Activated CD4-positive, alpha-beta T cell treated with anti-CD3 and anti-CD28 coated beads, Interleukin-10, Interleukin-2, amounts not matched to agents 100 ng/mL and 50 ng/mL, durations not matched to agents 16 hours and 8 hours (primary cell): ENCODE data around the gene SMIM10L2A.
"Not testable (repeated sequence)": the region's sequence is repeated elsewhere in the genome, so short reads cannot be mapped to it uniquely, and the experiment has no call there.

Experiments
- DNase-seq: peaks from one replicate; pipeline ENCODE4 v3.0.0-alpha.2; 2020

Gene SMIM10L2A

GRCh38 chrX:135421932-135422809 lies at the start of gene SMIM10L2A:
Gene SMIM10L2A, plus strand, starts transcription at chrX:135421944. Its CDS starts 188 bp downstream, at chrX:135422132.
- no peak for DNase-seq

- no peak for DNase-seq
Measured at GRCh38 chrX:135373357-135373756, 48.4 kb upstream of the SMIM10L2A start.

- DNase-seq = no peak
Measured at GRCh38 chrX:135382260-135382659, 39.5 kb upstream of the SMIM10L2A start.

- peak; percentile 7 for DNase-seq
Measured at GRCh38 chrX:135383249-135383648, 38.5 kb upstream of the SMIM10L2A start.

GRCh38 chrX:135384161-135384836 lies 37.4 kb upstream of the SMIM10L2A start:
- peak; percentile 69 for DNase-seq

- DNase-seq = no peak
Measured at GRCh38 chrX:135388841-135389240, 32.9 kb upstream of the SMIM10L2A start.

- no peak for DNase-seq
Measured at GRCh38 chrX:135389243-135389642, 32.5 kb upstream of the SMIM10L2A start.

GRCh38 chrX:135389717-135390116 lies 32.0 kb upstream of the SMIM10L2A start:
- no peak for DNase-seq

- DNase-seq = no peak
Measured at GRCh38 chrX:135391734-135392133, 30.0 kb upstream of the SMIM10L2A start.

- no peak for DNase-seq
Measured at GRCh38 chrX:135393051-135393450, 28.7 kb upstream of the SMIM10L2A start.

GRCh38 chrX:135395064-135395463 lies 26.7 kb upstream of the SMIM10L2A start:
- DNase-seq = no peak

GRCh38 chrX:135396109-135396508 lies 25.6 kb upstream of the SMIM10L2A start:
- no peak for DNase-seq

GRCh38 chrX:135396566-135396965 lies 25.2 kb upstream of the SMIM10L2A start:
- DNase-seq = no peak

GRCh38 chrX:135397652-135398051 lies 24.1 kb upstream of the SMIM10L2A start:
- no peak for DNase-seq

- DNase-seq = peak; percentile 23
Measured at GRCh38 chrX:135403374-135403773, 18.4 kb upstream of the SMIM10L2A start.

GRCh38 chrX:135406428-135406827 lies 15.3 kb upstream of the SMIM10L2A start:
- not testable (repeated sequence) for DNase-seq

- DNase-seq = peak; percentile 20
Measured at GRCh38 chrX:135408794-135409193, 12.9 kb upstream of the SMIM10L2A start.

GRCh38 chrX:135410861-135411627 lies 10.7 kb upstream of the SMIM10L2A start:
- no peak for DNase-seq

- no peak for DNase-seq
Measured at GRCh38 chrX:135411893-135412292, 9.9 kb upstream of the SMIM10L2A start.

GRCh38 chrX:135416546-135416945 lies 5.2 kb upstream of the SMIM10L2A start:
- no peak for DNase-seq

GRCh38 chrX:135420831-135421230 lies 913 bp upstream of the SMIM10L2A start:
- DNase-seq = no peak

- peak; percentile 84 for DNase-seq
Measured at GRCh38 chrX:135421537-135421931, 210 bp upstream of the SMIM10L2A start.

GRCh38 chrX:135422810-135423168 lies 1.0 kb downstream of the SMIM10L2A start:
- not testable (repeated sequence) for DNase-seq
